Mucosa of descending colon (tissue), 3 donors: ENCODE results near the gene MGST3. TPM values are rescaled to one million over a fixed set of nuclear protein-coding genes. Genes with fewer than 3 reads are reported as not detected.
A peak's percentile ranks its signal among the peaks of the same experiment; 100 is the strongest.
"Not testable (repeated sequence)": the region's sequence is repeated elsewhere in the genome, so short reads cannot be mapped to it uniquely, and the experiment has no call there.

Source experiments
- ATAC-seq: fragments of 200-7000 bp; cut with Tn5 transposase; one replicate; pipeline ENCODE4 v1.9.1; 2020; ENCODE audit warnings: mild to moderate bottlenecking, moderate library complexity
- DNase-seq, 3 donors: peaks; one replicate each; pipeline ENCODE4 v3.0.0-alpha.2; 2020
- H3K36me3 ChIP-seq: fragments of 200-600 bp; one replicate; pipeline ENCODE4 v1.8.0; 2021; ENCODE audit warnings: low read depth, mild to moderate bottlenecking
- H3K4me1 ChIP-seq: fragments of 200-600 bp; one replicate; pipeline ENCODE4 v1.8.0; 2021; ENCODE audit warnings: low read depth, mild to moderate bottlenecking
- H3K4me3 ChIP-seq: fragments of 200-600 bp; one replicate; pipeline ENCODE4 v1.8.0; 2021; ENCODE audit warnings: mild to moderate bottlenecking
- H3K9me3 ChIP-seq: fragments of 200-600 bp; one replicate; pipeline ENCODE4 v1.8.0; 2021; ENCODE audit warnings: mild to moderate bottlenecking
- intact Hi-C, 2 donors: fragments of 100-400 bp; cut with DNase I in 1 of 2; cut with micrococcal nuclease in 1 of 2; formaldehyde crosslinking; loops; one replicate each; pipeline versions ENCODE4 v1.11.0 to v1.11.1; 2022; cut with DNase I, micrococcal nuclease
- total RNA-seq, 3 donors: library from RNA; stranded (reverse); fragmentation: NEBNext Ultra II Directional in 2 of 3; extraction: Animal tissue kit (Norgen Biotek cat#: 25700) in 2 of 3; gene quantifications; one replicate each; pipeline versions ENCODE4 v1.2.1 to v1.2.4, GENCODE V29; 2021 to 2023
- TF ChIP-seq, protein P1 (sequence below): fragments of 200-600 bp; IDR thresholded peaks from one replicate; pipeline ENCODE4 v1.8.0; 2022; ENCODE audit warnings: antibody characterized with exemption, mild to moderate bottlenecking
- donor health status: DM: no; HTN: no; CAD: no; lungs with moderate emphysema.
- donor health status: DM: no; HTN: no; CAD: no.
- donor health status: DM: no; HTN: yes; CAD: no.

MGST3 gene
- total RNA-seq, 3 donors from 2014 or later = 236 to 436 (median 367) TPM

DNA sequence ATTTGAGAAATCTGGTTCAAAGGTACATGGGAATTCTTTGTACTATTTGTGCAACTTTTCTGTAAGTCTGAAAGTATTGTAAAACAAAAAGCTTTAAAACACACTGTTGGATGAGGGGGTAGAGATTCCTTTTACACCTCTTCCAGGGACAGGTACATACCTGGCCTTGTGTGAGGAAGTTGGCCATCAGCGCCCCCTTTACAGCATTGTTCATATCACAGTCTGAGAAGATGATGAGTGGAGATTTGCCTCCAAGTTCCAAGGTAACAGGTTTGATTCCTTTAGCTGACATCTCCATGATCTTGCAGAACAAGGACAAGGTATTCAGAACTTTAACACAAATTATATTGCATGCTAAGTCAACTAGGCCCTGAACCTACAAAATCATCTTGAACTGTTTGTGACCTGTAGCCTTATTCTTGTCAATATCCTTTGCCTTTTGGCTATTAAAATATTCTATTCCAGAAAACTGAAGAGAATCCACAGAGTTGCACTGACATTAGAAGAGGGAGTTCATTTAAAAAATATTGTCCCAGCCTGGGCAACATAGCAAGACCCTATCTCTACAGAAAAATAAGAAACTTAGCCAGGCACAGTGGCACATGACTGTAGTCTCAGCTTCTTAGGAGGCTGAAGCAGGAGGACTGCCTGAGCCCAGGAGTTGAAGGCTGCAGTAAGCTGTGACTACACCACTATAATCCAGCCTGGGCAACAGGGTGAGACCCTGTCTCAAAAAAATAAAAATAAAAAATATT, 48.4 kb downstream of the MGST3 start:
- no peaks in the 10 kb centered on the region for H3K4me1 ChIP-seq
- H3K4me3 ChIP-seq = no peak overlapping the region
- no peaks in the 10 kb centered on the region for H3K36me3 ChIP-seq
- intact Hi-C loops = no loop called here
- TF ChIP-seq, protein P1, sequence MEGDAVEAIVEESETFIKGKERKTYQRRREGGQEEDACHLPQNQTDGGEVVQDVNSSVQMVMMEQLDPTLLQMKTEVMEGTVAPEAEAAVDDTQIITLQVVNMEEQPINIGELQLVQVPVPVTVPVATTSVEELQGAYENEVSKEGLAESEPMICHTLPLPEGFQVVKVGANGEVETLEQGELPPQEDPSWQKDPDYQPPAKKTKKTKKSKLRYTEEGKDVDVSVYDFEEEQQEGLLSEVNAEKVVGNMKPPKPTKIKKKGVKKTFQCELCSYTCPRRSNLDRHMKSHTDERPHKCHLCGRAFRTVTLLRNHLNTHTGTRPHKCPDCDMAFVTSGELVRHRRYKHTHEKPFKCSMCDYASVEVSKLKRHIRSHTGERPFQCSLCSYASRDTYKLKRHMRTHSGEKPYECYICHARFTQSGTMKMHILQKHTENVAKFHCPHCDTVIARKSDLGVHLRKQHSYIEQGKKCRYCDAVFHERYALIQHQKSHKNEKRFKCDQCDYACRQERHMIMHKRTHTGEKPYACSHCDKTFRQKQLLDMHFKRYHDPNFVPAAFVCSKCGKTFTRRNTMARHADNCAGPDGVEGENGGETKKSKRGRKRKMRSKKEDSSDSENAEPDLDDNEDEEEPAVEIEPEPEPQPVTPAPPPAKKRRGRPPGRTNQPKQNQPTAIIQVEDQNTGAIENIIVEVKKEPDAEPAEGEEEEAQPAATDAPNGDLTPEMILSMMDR = no peak
- ATAC-seq = no peak
- H3K9me3 ChIP-seq = no peaks in the 10 kb centered on the region
- DNase-seq = peak in 1 of 3 donors; percentile 26

DNA sequence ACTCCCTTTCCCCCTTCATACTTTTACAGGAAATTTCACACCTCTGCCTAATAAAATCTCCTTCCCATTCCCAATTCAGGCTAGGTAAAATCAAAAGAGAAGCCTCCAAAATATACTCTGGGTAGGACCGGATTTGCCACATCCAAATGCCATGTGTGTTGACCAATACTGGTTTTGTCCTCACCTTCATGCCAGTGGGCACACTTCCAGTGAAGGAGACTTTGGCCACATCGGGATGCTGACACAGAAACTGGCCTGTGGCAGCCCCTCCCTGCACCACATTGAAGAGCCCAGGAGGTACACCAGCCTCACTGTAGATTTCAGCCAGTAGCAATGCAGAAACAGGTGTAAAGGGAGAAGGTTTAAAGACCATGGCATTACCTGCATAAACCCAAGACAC, 49.3 kb downstream of the MGST3 start:
- Histone ChIP-seq H3K4me1 (no peaks in the 10 kb centered on the region), H3K9me3 (no peaks in the 10 kb centered on the region), H3K4me3 (no peak overlapping the region), H3K36me3 (no peaks in the 10 kb centered on the region)
- ATAC-seq = no peak
- intact Hi-C loops = no loop called here
- TF ChIP-seq, protein P1 = no peak
- no peak for DNase-seq

DNA sequence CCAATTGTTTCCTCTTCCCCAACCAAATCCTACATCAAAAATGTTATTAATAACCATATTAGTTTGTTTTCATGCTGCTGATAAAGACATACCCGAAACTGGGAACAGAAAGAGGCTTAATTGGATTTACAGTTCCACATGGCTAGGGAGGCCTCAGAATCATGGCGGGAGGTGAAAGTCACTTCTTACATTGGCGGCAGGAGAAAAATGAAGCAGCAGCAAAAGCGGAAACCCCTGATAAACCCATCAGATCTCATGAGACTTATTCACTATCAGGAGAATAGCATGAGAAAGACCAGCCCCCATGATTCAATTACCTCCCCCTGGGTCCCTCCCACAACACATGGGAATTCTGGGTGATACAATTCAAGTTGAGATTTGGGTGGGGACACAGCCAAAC, 49.7 kb downstream of the MGST3 start:
- intact Hi-C loops, DNase-seq, H3K36me3 ChIP-seq, ATAC-seq, H3K9me3 ChIP-seq, H3K4me1 ChIP-seq, H3K4me3 ChIP-seq: not testable (repeated sequence)

DNA sequence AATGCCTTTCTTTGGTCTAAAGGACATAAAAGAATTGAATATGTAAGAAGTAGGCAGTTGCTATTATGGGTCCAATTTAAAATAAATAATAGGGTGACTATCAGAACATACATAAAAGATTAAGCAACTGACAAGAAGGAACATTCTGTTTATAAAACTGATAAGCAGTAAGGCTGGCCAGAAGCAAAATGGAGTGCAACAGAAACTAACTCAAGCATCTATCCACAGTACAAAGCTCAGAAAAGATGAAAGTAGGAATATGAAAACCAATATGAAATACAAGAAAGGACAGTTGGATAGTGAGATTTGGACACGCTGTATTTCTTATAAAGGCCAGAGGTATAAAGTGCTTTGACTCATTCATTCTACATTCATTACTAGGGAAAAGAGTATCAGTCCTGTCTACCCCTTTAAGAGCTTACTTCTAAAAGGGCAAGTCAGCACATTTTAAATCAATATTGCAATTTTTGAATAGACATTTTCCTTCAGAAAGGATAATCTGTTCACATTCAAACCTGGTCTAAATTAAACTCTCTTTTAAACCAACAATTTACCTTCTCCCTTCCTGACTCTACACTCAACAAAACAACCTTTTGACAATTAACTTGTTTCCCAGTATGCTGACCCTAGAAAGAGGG, 52.9 kb downstream of the MGST3 start:
- no peaks in the 10 kb centered on the region for H3K4me1 ChIP-seq
- TF ChIP-seq, protein P1 = no peak
- no peaks in the 10 kb centered on the region for H3K36me3 ChIP-seq
- no peak overlapping the region for H3K4me3 ChIP-seq
- DNase-seq (no peak), ATAC-seq (no peak)
- intact Hi-C loops = no loop called here
- H3K9me3 ChIP-seq = no peaks in the 10 kb centered on the region

DNA sequence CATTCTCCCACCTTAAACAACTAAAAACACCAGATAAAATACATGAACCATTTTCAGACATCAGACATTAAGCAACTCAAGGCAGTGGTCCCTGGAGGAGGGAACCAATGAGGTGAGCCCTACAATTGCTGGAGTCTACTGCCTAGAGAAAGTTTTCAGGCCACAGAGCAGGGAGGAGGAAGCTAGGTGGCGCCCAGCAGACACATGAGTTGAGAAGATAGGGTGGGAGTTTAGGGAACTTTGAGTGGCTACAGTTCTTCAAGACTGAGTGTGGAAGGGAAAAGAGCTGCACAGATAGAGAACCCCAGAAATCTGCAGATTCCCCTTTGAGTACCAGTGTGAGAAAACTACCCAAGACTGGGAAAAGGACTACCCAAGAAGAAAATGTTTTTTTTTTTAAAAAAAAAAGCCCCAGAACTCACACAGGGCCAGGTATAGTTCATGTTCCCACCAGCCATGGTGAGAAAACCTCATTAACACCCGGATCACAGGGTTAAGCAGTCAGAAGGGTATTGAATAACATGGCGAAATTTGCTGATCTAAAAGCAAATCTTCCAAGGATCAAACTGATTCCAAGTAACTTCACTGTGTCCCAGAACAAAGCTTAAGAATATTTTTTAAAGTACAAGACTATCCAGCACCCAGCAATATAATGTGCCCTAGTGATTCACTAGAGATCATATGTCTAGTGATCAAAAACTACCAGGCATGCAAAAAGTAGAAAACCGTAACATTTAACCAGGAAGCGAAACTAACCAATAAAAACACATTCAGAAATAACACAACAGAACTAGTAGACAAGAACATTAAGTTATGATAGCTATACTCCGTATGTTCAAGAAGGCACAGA, 55.3 kb downstream of the MGST3 start:
- no peaks in the 10 kb centered on the region for H3K36me3 ChIP-seq
- ATAC-seq (peak; percentile 38), DNase-seq (no peak)
- H3K9me3 ChIP-seq = no peaks in the 10 kb centered on the region
- no peak overlapping the region for H3K4me3 ChIP-seq
- no peaks in the 10 kb centered on the region for H3K4me1 ChIP-seq
- TF ChIP-seq, protein P1 = no peak
- intact Hi-C loops = no loop called here
